ENCODE results near the gene NCOR2. TPM values are rescaled to one million over a fixed set of nuclear protein-coding genes. Genes with fewer than 3 reads are reported as not detected.

Gene NCOR2
- polyA plus RNA-seq, 1 donor from 2014 or later, result 4.8 TPM

DNA sequence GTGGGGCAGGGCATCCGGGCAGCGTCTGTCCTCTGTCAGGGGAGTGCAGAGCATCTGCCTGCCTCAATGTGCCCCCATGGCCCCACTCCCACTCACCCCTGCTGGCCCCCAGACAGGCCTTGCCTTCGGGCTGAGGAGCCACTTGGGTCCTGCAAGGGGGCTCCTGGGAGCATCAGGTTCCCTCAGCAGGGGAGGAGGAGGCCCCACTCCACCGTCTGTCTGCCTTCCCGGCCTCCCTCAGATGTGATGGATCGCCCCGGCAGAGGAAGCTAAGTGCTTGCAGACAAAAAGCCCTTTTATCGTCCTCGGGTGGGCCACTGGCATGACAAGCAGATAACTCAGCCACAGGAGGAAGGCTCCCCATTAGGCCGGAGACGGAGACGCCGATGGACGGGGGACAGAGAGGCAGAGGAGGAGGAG is 35.1 kb downstream of the NCOR2 start:
- no peaks in the 10 kb centered on the region for H3K9me2 ChIP-seq (ENCODE audit: insufficient read depth, low read length)
- no peak overlapping the region for H3K4me3 ChIP-seq (ENCODE audit: low read length)
- no peaks in the 10 kb centered on the region for H3K9me3 ChIP-seq (ENCODE audit: low read length)
- H3K9ac ChIP-seq (ENCODE audit: low read length), result peak overlapping the region; percentile 55
- H3K4me2 ChIP-seq (ENCODE audit: low read length), result no peak overlapping the region
- no peaks in the 10 kb centered on the region for H4K20me1 ChIP-seq (ENCODE audit: insufficient read depth)
- H3K79me2 ChIP-seq (replicated peaks; ENCODE audit: insufficient read depth, low read length), result peaks cover 10% of the 10 kb centered on the region
- H3K27ac ChIP-seq (ENCODE audit: low read length), result peak overlapping the region; percentile 82
- no peaks in the 10 kb centered on the region for H3K27me3 ChIP-seq (ENCODE audit: insufficient read depth, low read depth, low read length)
- H2AFZ ChIP-seq (ENCODE audit: low read depth, low read length), result no peak overlapping the region
- H3F3A ChIP-seq (ENCODE audit: insufficient read depth, low read length, poor library complexity, severe bottlenecking), result peaks cover 9% of the 10 kb centered on the region
- no peaks in the 10 kb centered on the region for H3K36me3 ChIP-seq (ENCODE audit: insufficient read depth, low read length)
- TF ChIP-seq, protein P1, sequence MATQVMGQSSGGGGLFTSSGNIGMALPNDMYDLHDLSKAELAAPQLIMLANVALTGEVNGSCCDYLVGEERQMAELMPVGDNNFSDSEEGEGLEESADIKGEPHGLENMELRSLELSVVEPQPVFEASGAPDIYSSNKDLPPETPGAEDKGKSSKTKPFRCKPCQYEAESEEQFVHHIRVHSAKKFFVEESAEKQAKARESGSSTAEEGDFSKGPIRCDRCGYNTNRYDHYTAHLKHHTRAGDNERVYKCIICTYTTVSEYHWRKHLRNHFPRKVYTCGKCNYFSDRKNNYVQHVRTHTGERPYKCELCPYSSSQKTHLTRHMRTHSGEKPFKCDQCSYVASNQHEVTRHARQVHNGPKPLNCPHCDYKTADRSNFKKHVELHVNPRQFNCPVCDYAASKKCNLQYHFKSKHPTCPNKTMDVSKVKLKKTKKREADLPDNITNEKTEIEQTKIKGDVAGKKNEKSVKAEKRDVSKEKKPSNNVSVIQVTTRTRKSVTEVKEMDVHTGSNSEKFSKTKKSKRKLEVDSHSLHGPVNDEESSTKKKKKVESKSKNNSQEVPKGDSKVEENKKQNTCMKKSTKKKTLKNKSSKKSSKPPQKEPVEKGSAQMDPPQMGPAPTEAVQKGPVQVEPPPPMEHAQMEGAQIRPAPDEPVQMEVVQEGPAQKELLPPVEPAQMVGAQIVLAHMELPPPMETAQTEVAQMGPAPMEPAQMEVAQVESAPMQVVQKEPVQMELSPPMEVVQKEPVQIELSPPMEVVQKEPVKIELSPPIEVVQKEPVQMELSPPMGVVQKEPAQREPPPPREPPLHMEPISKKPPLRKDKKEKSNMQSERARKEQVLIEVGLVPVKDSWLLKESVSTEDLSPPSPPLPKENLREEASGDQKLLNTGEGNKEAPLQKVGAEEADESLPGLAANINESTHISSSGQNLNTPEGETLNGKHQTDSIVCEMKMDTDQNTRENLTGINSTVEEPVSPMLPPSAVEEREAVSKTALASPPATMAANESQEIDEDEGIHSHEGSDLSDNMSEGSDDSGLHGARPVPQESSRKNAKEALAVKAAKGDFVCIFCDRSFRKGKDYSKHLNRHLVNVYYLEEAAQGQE (IDR thresholded peaks at IDR 0.05; ENCODE audit: borderline replicate concordance), result no peak
- TF ChIP-seq TAF1 (IDR thresholded peaks at IDR 0.05; ENCODE audit: low read depth) (no peak), POLR2AphosphoS5 (IDR thresholded peaks at IDR 0.05) (no peak), EP300 (conservative IDR thresholded peaks at IDR 0.05; ENCODE audit: poor library complexity, severe bottlenecking) (no peak), SMC3 (conservative IDR thresholded peaks at IDR 0.05; ENCODE audit: poor library complexity) (no peak), MXI1 (conservative IDR thresholded peaks at IDR 0.05; ENCODE audit: poor library complexity, severe bottlenecking) (no peak), RAD21 (conservative IDR thresholded peaks at IDR 0.05) (no peak), EZH2 (IDR thresholded peaks at IDR 0.05; ENCODE audit: borderline replicate concordance, insufficient read depth, low read length, poor library complexity, severe bottlenecking) (no peak)
- TF ChIP-seq, protein P2, sequence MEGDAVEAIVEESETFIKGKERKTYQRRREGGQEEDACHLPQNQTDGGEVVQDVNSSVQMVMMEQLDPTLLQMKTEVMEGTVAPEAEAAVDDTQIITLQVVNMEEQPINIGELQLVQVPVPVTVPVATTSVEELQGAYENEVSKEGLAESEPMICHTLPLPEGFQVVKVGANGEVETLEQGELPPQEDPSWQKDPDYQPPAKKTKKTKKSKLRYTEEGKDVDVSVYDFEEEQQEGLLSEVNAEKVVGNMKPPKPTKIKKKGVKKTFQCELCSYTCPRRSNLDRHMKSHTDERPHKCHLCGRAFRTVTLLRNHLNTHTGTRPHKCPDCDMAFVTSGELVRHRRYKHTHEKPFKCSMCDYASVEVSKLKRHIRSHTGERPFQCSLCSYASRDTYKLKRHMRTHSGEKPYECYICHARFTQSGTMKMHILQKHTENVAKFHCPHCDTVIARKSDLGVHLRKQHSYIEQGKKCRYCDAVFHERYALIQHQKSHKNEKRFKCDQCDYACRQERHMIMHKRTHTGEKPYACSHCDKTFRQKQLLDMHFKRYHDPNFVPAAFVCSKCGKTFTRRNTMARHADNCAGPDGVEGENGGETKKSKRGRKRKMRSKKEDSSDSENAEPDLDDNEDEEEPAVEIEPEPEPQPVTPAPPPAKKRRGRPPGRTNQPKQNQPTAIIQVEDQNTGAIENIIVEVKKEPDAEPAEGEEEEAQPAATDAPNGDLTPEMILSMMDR (IDR thresholded peaks at IDR 0.05; ENCODE audit: poor library complexity, severe bottlenecking), result no peak

DNA sequence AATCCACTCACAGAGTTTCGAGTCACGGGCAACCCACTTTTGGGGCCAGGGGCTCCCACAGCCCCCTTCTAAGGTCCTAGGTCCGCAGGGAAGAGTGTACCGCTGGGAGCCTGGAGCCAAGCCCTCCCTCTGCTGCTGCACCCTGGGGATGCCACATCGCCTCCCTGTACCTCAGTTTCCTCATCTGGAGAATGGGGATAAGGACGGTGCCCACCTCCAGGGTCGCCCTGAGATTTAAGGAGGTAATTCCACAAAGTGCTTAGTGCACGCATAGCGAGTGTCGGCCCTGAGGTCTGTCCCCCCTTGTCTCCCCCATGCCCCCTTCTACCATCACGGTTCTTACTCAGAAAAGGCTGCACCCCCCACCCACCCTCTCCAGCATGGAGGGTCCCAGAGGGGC is 35.5 kb downstream of the NCOR2 start:
- no peak overlapping the region for H2AFZ ChIP-seq (ENCODE audit: low read depth, low read length)
- no peaks in the 10 kb centered on the region for H3K36me3 ChIP-seq (ENCODE audit: insufficient read depth, low read length)
- H3F3A ChIP-seq (ENCODE audit: insufficient read depth, low read length, poor library complexity, severe bottlenecking), result peaks cover 9% of the 10 kb centered on the region
- peak overlapping the region; percentile 29 for H3K4me3 ChIP-seq (ENCODE audit: low read length)
- no peaks in the 10 kb centered on the region for H3K9me2 ChIP-seq (ENCODE audit: insufficient read depth, low read length)
- no peaks in the 10 kb centered on the region for H3K27me3 ChIP-seq (ENCODE audit: insufficient read depth, low read depth, low read length)
- no peak overlapping the region for H3K4me2 ChIP-seq (ENCODE audit: low read length)
- H3K9ac ChIP-seq (ENCODE audit: low read length), result peak overlapping the region; percentile 55
- peaks cover 10% of the 10 kb centered on the region for H3K79me2 ChIP-seq (replicated peaks; ENCODE audit: insufficient read depth, low read length)
- H4K20me1 ChIP-seq (ENCODE audit: insufficient read depth), result no peaks in the 10 kb centered on the region
- peak overlapping the region; percentile 82 for H3K27ac ChIP-seq (ENCODE audit: low read length)
- TF ChIP-seq, protein P1 (IDR thresholded peaks at IDR 0.05; ENCODE audit: borderline replicate concordance), result no peak
- no peak for TF ChIP-seq POLR2AphosphoS5 (IDR thresholded peaks at IDR 0.05)
- H3K9me3 ChIP-seq (ENCODE audit: low read length), result no peaks in the 10 kb centered on the region

All from neural cell (in vitro differentiated cells).